ENCODE results near the gene SPOPL.

- TF ChIP-seq CTCF (IDR thresholded peaks at IDR 0.05; ENCODE audit: insufficient read depth, low read length): no peak
- no peak for TF ChIP-seq REST (IDR thresholded peaks at IDR 0.05; ENCODE audit: insufficient replicate concordance, low read depth)
- TF ChIP-seq POLR2AphosphoS5 (IDR thresholded peaks at IDR 0.05; ENCODE audit: low read depth): no peak
Observed at GRCh38 chr2:138601458-138602165, 100.0 kb downstream of the SPOPL start.
